PFSK-1 (cell line): ENCODE results near the gene SF3A1.

Experiments
- FOXP2 ChIP-seq: optimal IDR thresholded peaks from 2 replicates; pipeline ENCODE3; 2011; ENCODE audit warnings: borderline replicate concordance, control low read depth, inconsistent platforms; ENCODE audit not compliant: insufficient read depth; ENCODE audit errors: extremely low read length, extremely low read depth
- POLR2AphosphoS5 ChIP-seq: IDR thresholded peaks from 2 replicates; pipeline ENCODE4 v1.6.1; 2012; ENCODE audit warnings: low read depth, mild to moderate bottlenecking, control low read depth, low read length, moderate library complexity
- REST ChIP-seq, 2 experiments: IDR thresholded peaks; 2 replicates each; pipeline versions ENCODE4 v1.6.1 to v1.8.0; 2011 to 2012; ENCODE audit warnings: low read depth in 2 of 2, low read length in 2 of 2, control low read depth in 1 of 2, inconsistent platforms in 1 of 2, mild to moderate bottlenecking in 1 of 2, moderate library complexity in 1 of 2; ENCODE audit not compliant: insufficient read depth in 1 of 2
- SIN3A ChIP-seq: IDR thresholded peaks from 2 replicates; pipeline ENCODE4 v1.6.1; 2012; ENCODE audit warnings: mild to moderate bottlenecking, low read length, moderate library complexity, borderline replicate concordance; ENCODE audit not compliant: insufficient read depth
- TAF1 ChIP-seq: IDR thresholded peaks from 2 replicates; pipeline ENCODE4 v1.6.1; 2012; ENCODE audit warnings: low read length, control low read depth, borderline replicate concordance; ENCODE audit not compliant: insufficient read depth

The SF3A1 gene

GRCh38 chr22:30308518-30309230 is 48.0 kb downstream of the SF3A1 start:
- TF ChIP-seq TAF1: no peak
- no peak for TF ChIP-seq POLR2AphosphoS5
- TF ChIP-seq FOXP2: no peak
- no peak for TF ChIP-seq REST (IDR thresholded peaks at IDR 0.05; ENCODE audit: insufficient read depth in 1 of 2, low read depth in 2 of 2, low read length in 2 of 2)
- no peak for TF ChIP-seq SIN3A

GRCh38 chr22:30308093-30308492 is 48.6 kb downstream of the SF3A1 start:
- TF ChIP-seq FOXP2 (no peak), REST (IDR thresholded peaks at IDR 0.05; ENCODE audit: insufficient read depth in 1 of 2, low read depth in 2 of 2, low read length in 2 of 2) (no peak), POLR2AphosphoS5 (no peak), TAF1 (no peak), SIN3A (no peak)

- TF ChIP-seq TAF1 (no peak), POLR2AphosphoS5 (no peak), SIN3A (no peak), REST (IDR thresholded peaks at IDR 0.05; ENCODE audit: insufficient read depth in 1 of 2, low read depth in 2 of 2, low read length in 2 of 2) (no peak), FOXP2 (no peak)
Observed at GRCh38 chr22:30307041-30307574, 49.6 kb downstream of the SF3A1 start.

DNA sequence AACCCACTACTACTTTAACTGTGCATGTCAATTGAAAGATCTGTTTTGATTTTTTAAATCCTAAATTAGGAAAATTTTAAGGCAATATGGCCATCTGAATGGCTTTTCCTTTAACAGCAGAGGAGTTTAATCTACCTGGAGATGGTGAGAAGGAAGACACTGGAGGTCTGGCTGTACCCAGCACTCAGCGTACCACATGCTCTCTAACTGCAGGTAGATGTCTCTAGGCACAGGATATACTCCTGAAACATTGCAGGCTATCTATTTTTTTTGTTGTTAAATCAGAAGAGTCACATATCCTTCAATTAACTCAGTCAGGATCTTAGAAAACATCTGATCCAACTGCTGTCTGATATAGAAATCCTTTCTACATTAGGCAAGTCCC is 50.1 kb downstream of the SF3A1 start:
- TF ChIP-seq TAF1 (no peak), SIN3A (no peak), POLR2AphosphoS5 (no peak), FOXP2 (no peak), REST (IDR thresholded peaks at IDR 0.05; ENCODE audit: insufficient read depth in 1 of 2, low read depth in 2 of 2, low read length in 2 of 2) (no peak)
